ENCODE results near the gene DDX54.

The DDX54 gene

GRCh38 chr12:113190761-113191160 lies 5.5 kb upstream of the DDX54 start:
- DNase-seq (ENCODE audit: low read depth): peak; percentile 55
- TF ChIP-seq, protein P1, sequence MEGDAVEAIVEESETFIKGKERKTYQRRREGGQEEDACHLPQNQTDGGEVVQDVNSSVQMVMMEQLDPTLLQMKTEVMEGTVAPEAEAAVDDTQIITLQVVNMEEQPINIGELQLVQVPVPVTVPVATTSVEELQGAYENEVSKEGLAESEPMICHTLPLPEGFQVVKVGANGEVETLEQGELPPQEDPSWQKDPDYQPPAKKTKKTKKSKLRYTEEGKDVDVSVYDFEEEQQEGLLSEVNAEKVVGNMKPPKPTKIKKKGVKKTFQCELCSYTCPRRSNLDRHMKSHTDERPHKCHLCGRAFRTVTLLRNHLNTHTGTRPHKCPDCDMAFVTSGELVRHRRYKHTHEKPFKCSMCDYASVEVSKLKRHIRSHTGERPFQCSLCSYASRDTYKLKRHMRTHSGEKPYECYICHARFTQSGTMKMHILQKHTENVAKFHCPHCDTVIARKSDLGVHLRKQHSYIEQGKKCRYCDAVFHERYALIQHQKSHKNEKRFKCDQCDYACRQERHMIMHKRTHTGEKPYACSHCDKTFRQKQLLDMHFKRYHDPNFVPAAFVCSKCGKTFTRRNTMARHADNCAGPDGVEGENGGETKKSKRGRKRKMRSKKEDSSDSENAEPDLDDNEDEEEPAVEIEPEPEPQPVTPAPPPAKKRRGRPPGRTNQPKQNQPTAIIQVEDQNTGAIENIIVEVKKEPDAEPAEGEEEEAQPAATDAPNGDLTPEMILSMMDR (conservative IDR thresholded peaks at IDR 0.05; ENCODE audit: control insufficient read depth, insufficient read depth, low read depth, low read length): no peak
- no peak overlapping the region for H3K4me3 ChIP-seq (ENCODE audit: control insufficient read depth, low read depth, low read length)

DNA sequence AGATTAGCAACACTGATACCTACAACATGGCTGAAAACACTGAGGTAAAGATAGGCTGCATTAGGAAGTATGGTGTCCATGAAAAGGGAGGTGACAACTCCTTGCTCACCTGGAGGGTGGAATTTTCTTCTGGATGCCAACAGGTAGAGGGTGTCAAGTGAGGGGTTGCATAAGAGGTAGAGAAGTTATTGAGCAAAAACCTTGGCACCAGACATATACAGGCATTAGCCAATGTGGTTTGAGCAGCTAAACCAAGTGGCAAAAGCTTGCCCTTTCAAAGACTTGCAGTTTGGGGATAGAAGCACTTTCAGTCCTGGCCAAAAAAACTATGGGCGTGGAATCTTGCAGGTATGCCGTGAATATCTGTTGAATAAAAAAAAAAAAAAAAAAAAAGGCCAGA lies 4.1 kb upstream of the DDX54 start:
- TF ChIP-seq, protein P1 (conservative IDR thresholded peaks at IDR 0.05; ENCODE audit: control insufficient read depth, insufficient read depth, low read depth, low read length): no peak
- no peak overlapping the region for H3K4me3 ChIP-seq (ENCODE audit: control insufficient read depth, low read depth, low read length)
- no peak for DNase-seq (ENCODE audit: low read depth)

- TF ChIP-seq, protein P1 (conservative IDR thresholded peaks at IDR 0.05; ENCODE audit: control insufficient read depth, insufficient read depth, low read depth, low read length): no peak
- H3K4me3 ChIP-seq (ENCODE audit: control insufficient read depth, low read depth, low read length): peak overlapping the region; percentile 83
- no peak for DNase-seq (ENCODE audit: low read depth)
Observed at GRCh38 chr12:113186666-113187325, 1.5 kb upstream of the DDX54 start.

GRCh38 chr12:113186033-113186365 lies 721 bp upstream of the DDX54 start:
- peak overlapping the region; percentile 83 for H3K4me3 ChIP-seq (ENCODE audit: control insufficient read depth, low read depth, low read length)
- DNase-seq (ENCODE audit: low read depth): peak; percentile 34
- TF ChIP-seq, protein P1 (conservative IDR thresholded peaks at IDR 0.05; ENCODE audit: control insufficient read depth, insufficient read depth, low read depth, low read length): no peak

DNA sequence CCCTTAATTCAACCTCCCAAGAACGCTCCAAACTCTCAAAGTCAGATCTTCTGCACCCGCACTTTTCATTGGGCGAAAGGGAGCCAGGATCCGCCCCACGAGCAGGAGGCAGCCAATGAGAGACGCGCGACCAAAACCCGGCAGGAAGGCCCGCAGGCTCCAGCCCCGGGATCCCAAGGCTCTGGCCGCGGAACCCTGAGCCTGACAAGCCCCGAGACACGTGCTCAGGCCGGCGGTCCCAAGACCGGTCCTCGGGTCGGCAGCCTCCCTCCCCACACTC lies 438 bp downstream of the DDX54 start:
- TF ChIP-seq, protein P1 (conservative IDR thresholded peaks at IDR 0.05; ENCODE audit: control insufficient read depth, insufficient read depth, low read depth, low read length): no peak
- DNase-seq (ENCODE audit: low read depth): peak; percentile 88
- peak overlapping the region; percentile 83 for H3K4me3 ChIP-seq (ENCODE audit: control insufficient read depth, low read depth, low read length)

DNA sequence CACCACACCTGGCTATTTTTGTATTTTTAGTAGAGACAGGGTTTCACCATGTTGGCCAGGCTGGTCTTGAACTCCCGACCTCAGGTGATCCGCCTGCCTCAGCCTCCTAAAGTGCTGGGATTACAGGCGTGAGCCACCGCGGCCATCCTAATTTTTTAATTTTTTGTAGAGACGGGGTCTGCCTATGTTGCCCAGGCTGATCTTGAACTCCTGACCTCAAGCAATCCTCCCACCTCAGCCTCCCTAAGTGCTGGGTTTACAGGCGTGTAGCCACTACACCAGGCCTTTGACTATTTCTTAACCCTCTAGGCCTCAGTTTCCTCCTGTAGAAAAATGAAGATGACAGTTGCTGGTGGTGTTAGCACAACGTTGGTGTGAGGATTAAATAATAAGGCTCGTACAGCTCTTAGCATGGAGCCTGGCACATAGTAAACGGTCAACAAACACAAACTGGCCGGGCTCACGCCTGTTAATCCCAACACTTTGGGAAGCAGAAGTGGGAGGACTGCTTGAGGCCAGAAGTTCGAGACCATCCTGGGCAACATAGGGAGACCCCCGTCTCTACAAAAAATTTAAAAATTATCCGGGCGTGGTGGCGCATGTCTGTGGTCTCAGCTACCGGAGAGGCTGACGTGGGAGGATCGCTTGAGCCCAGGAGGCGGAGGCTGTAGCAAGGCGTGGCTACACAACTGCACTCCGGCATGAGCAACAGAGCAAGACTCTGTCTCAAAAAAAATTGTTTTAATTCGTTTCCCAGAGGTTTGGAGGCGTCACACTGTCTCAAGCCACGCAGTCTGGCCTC lies 979 bp downstream of the DDX54 start:
- H3K4me3 ChIP-seq (ENCODE audit: control insufficient read depth, low read depth, low read length): peak overlapping the region; percentile 83
- DNase-seq (ENCODE audit: low read depth): no peak
- TF ChIP-seq, protein P1 (conservative IDR thresholded peaks at IDR 0.05; ENCODE audit: control insufficient read depth, insufficient read depth, low read depth, low read length): no peak

Data from fibroblast of mammary gland (primary cell).